ENCODE data around the gene PPA1. TPM values are rescaled to one million over a fixed set of nuclear protein-coding genes. Genes with fewer than 3 reads are reported as not detected.
"Not testable (repeated sequence)": the region's sequence is repeated elsewhere in the genome, so short reads cannot be mapped to it uniquely, and the experiment has no call there.

PPA1 gene
- total RNA-seq, 2 donors from 2014 or later: 176 to 260 TPM

- Mint-ChIP-seq H3K4me1 (no peaks in the 10 kb centered on the region), H3K27ac (no peak overlapping the region), H3K9me3 (no peaks in the 10 kb centered on the region), H3K4me3 (no peak overlapping the region), H3K27me3 (peaks cover 3% of the 10 kb centered on the region), H3K36me3 (ENCODE audit: low read depth) (no peaks in the 10 kb centered on the region)
- ATAC-seq (replicated peaks): no peak
Measured at GRCh38 chr10:70183304-70183703, 49.9 kb downstream of the PPA1 start.

- H3K9me3 Mint-ChIP-seq; H3K27ac Mint-ChIP-seq; H3K4me3 Mint-ChIP-seq; H3K36me3 Mint-ChIP-seq (ENCODE audit: low read depth); H3K4me1 Mint-ChIP-seq; ATAC-seq (replicated peaks); H3K27me3 Mint-ChIP-seq: not testable (repeated sequence)
Measured at GRCh38 chr10:70179209-70179608, 54.0 kb downstream of the PPA1 start.

- H3K36me3 Mint-ChIP-seq (ENCODE audit: low read depth): no peaks in the 10 kb centered on the region
- no peak for ATAC-seq (replicated peaks)
- no peak overlapping the region for H3K4me3 Mint-ChIP-seq
- peaks cover 7% of the 10 kb centered on the region for H3K4me1 Mint-ChIP-seq
- peaks cover 4% of the 10 kb centered on the region for H3K27me3 Mint-ChIP-seq
- no peaks in the 10 kb centered on the region for H3K9me3 Mint-ChIP-seq
- H3K27ac Mint-ChIP-seq: no peak overlapping the region
Measured at GRCh38 chr10:70178139-70178725, 55.0 kb downstream of the PPA1 start.

- ATAC-seq (replicated peaks): no peak
- H3K36me3 Mint-ChIP-seq (ENCODE audit: low read depth): no peaks in the 10 kb centered on the region
- H3K9me3 Mint-ChIP-seq: no peaks in the 10 kb centered on the region
- peaks cover 4% of the 10 kb centered on the region for H3K27me3 Mint-ChIP-seq
- H3K4me3 Mint-ChIP-seq: no peak overlapping the region
- H3K4me1 Mint-ChIP-seq: peaks cover 10% of the 10 kb centered on the region
- H3K27ac Mint-ChIP-seq: no peak overlapping the region
Measured at GRCh38 chr10:70176441-70176840, 56.8 kb downstream of the PPA1 start.

- ATAC-seq (replicated peaks): no peak
- Mint-ChIP-seq H3K4me3 (peak overlapping the region; percentile 69), H3K36me3 (ENCODE audit: low read depth) (no peaks in the 10 kb centered on the region), H3K27me3 (peaks cover 4% of the 10 kb centered on the region), H3K9me3 (no peaks in the 10 kb centered on the region), H3K27ac (peak overlapping the region; percentile 50), H3K4me1 (peaks cover 14% of the 10 kb centered on the region)
Measured at GRCh38 chr10:70175516-70175915, 57.7 kb downstream of the PPA1 start.

GRCh38 chr10:70174058-70174741, 59.0 kb downstream of the PPA1 start:
- peaks cover 17% of the 10 kb centered on the region for H3K4me1 Mint-ChIP-seq
- ATAC-seq (replicated peaks): peak; percentile 13
- H3K27ac Mint-ChIP-seq: peak overlapping the region; percentile 90
- no peaks in the 10 kb centered on the region for H3K9me3 Mint-ChIP-seq
- H3K4me3 Mint-ChIP-seq: peak overlapping the region; percentile 69
- peaks cover 5% of the 10 kb centered on the region for H3K36me3 Mint-ChIP-seq (ENCODE audit: low read depth)
- peaks cover 4% of the 10 kb centered on the region for H3K27me3 Mint-ChIP-seq

- Mint-ChIP-seq H3K4me3 (peak overlapping the region; percentile 96), H3K36me3 (ENCODE audit: low read depth) (peaks cover 49% of the 10 kb centered on the region), H3K27me3 (no peaks in the 10 kb centered on the region), H3K4me1 (peaks cover 43% of the 10 kb centered on the region), H3K27ac (peak overlapping the region; percentile 95), H3K9me3 (no peaks in the 10 kb centered on the region)
- peak; percentile 15 for ATAC-seq (replicated peaks)
Measured at GRCh38 chr10:70169649-70170364, 63.4 kb downstream of the PPA1 start.

GRCh38 chr10:70169011-70169410, 64.2 kb downstream of the PPA1 start:
- Mint-ChIP-seq H3K36me3 (ENCODE audit: low read depth) (peaks cover 57% of the 10 kb centered on the region), H3K4me1 (peaks cover 42% of the 10 kb centered on the region), H3K27me3 (no peaks in the 10 kb centered on the region), H3K9me3 (no peaks in the 10 kb centered on the region), H3K4me3 (peak overlapping the region; percentile 96), H3K27ac (peak overlapping the region; percentile 95)
- ATAC-seq (replicated peaks): no peak

- Mint-ChIP-seq H3K36me3 (ENCODE audit: low read depth) (peaks cover 75% of the 10 kb centered on the region), H3K4me3 (peak overlapping the region; percentile 56), H3K9me3 (no peaks in the 10 kb centered on the region), H3K27me3 (no peaks in the 10 kb centered on the region), H3K4me1 (peaks cover 47% of the 10 kb centered on the region), H3K27ac (no peak overlapping the region)
- no peak for ATAC-seq (replicated peaks)
Measured at GRCh38 chr10:70167246-70167645, 66.0 kb downstream of the PPA1 start.

- Mint-ChIP-seq H3K36me3 (ENCODE audit: low read depth) (peaks cover 83% of the 10 kb centered on the region), H3K4me1 (peaks cover 53% of the 10 kb centered on the region), H3K27me3 (no peaks in the 10 kb centered on the region), H3K27ac (no peak overlapping the region), H3K4me3 (no peak overlapping the region), H3K9me3 (no peaks in the 10 kb centered on the region)
- ATAC-seq (replicated peaks): no peak
Measured at GRCh38 chr10:70166394-70166793, 66.8 kb downstream of the PPA1 start.

GRCh38 chr10:70164163-70164562, 69.1 kb downstream of the PPA1 start:
- H3K4me3 Mint-ChIP-seq: peak overlapping the region; percentile 57
- H3K4me1 Mint-ChIP-seq: peaks cover 53% of the 10 kb centered on the region

GRCh38 chr10:70163448-70163847, 69.8 kb downstream of the PPA1 start:
- Mint-ChIP-seq H3K27me3 (no peaks in the 10 kb centered on the region), H3K9me3 (no peaks in the 10 kb centered on the region), H3K4me3 (peak overlapping the region; percentile 57), H3K36me3 (ENCODE audit: low read depth) (peaks cover 100% of the 10 kb centered on the region), H3K27ac (peak overlapping the region; percentile 94), H3K4me1 (peaks cover 47% of the 10 kb centered on the region)
- peak; percentile 15 for ATAC-seq (replicated peaks)

More at GRCh38 chr10:70164163-70164562, 69.1 kb downstream of the PPA1 start:
- Mint-ChIP-seq H3K36me3 (ENCODE audit: low read depth) (peaks cover 100% of the 10 kb centered on the region), H3K9me3 (no peaks in the 10 kb centered on the region), H3K27ac (peak overlapping the region; percentile 94), H3K27me3 (no peaks in the 10 kb centered on the region)
- ATAC-seq (replicated peaks): no peak

GRCh38 chr10:70162892-70163201, 70.4 kb downstream of the PPA1 start:
- Mint-ChIP-seq H3K4me3 (peak overlapping the region; percentile 57), H3K4me1 (peaks cover 44% of the 10 kb centered on the region), H3K9me3 (no peaks in the 10 kb centered on the region), H3K27ac (peak overlapping the region; percentile 94), H3K27me3 (no peaks in the 10 kb centered on the region), H3K36me3 (ENCODE audit: low read depth) (peaks cover 100% of the 10 kb centered on the region)
- peak; percentile 92 for ATAC-seq (replicated peaks)

GRCh38 chr10:70162151-70162891, 70.9 kb downstream of the PPA1 start:
- ATAC-seq (replicated peaks): peak; percentile 70
- Mint-ChIP-seq H3K4me3 (peak overlapping the region; percentile 57), H3K27ac (peak overlapping the region; percentile 94), H3K9me3 (no peaks in the 10 kb centered on the region), H3K27me3 (no peaks in the 10 kb centered on the region), H3K4me1 (peaks cover 41% of the 10 kb centered on the region), H3K36me3 (ENCODE audit: low read depth) (peaks cover 100% of the 10 kb centered on the region)
